Smooth muscle cell (in vitro differentiated cells): ENCODE measurements around the gene AP2A2. TPM values are rescaled to one million over a fixed set of nuclear protein-coding genes. Genes with fewer than 3 reads are reported as not detected.

Source experiments
- DNase-seq: peaks from one replicate; lab custom pipeline; 2025; ENCODE audit not compliant: unreplicated experiment; lab: John Stamatoyannopoulos, UW
- H2AFZ ChIP-seq: fragments of 200-600 bp; sonication (generic); 2 replicates; pipeline ENCODE4 v1.6.0; 2016; ENCODE audit warnings: antibody characterized with exemption, low read depth, mild to moderate bottlenecking
- H3F3A ChIP-seq: fragments of 200-600 bp; sonication (generic); 2 replicates; pipeline ENCODE4 v1.6.0; 2017; ENCODE audit warnings: antibody characterized with exemption, low read depth
- H3K27ac ChIP-seq: fragments of 200-600 bp; sonication (generic); 2 replicates; pipeline ENCODE4 v1.5.1; 2016; ENCODE audit warnings: low read depth, mild to moderate bottlenecking
- H3K27me3 ChIP-seq: fragments of 200-600 bp; sonication (generic); 2 replicates; pipeline ENCODE4 v1.6.1; 2016; ENCODE audit warnings: low read depth, mild to moderate bottlenecking
- H3K36me3 ChIP-seq: fragments of 200-600 bp; sonication (generic); 2 replicates; pipeline ENCODE4 v1.5.1; 2016; ENCODE audit warnings: low read depth
- H3K4me1 ChIP-seq: fragments of 200-600 bp; sonication (generic); 2 replicates; pipeline ENCODE4 v1.5.1; 2016; ENCODE audit warnings: low read depth
- H3K4me2 ChIP-seq: fragments of 200-600 bp; sonication (generic); 2 replicates; pipeline ENCODE4 v1.6.0; 2016; ENCODE audit warnings: mild to moderate bottlenecking
- H3K4me3 ChIP-seq: fragments of 200-600 bp; sonication (generic); 2 replicates; pipeline ENCODE4 v1.5.1; 2016; ENCODE audit warnings: mild to moderate bottlenecking
- H3K79me2 ChIP-seq: fragments of 200-600 bp; sonication (generic); 2 replicates; pipeline ENCODE4 v1.6.0; 2016; ENCODE audit warnings: low read depth, mild to moderate bottlenecking
- H3K9ac ChIP-seq: fragments of 200-600 bp; sonication (generic); 2 replicates; pipeline ENCODE4 v1.6.0; 2016; ENCODE audit warnings: low read depth
- H3K9me3 ChIP-seq: fragments of 200-600 bp; sonication (generic); replicated peaks from 2 replicates; pipeline ENCODE4 v1.5.1; 2016; ENCODE audit warnings: low read depth
- H4K20me1 ChIP-seq: fragments of 200-600 bp; sonication (generic); 2 replicates; pipeline ENCODE4 v1.6.0; 2016; ENCODE audit warnings: low read depth
- CTCF ChIP-seq: fragments of 200-600 bp; sonication (generic); IDR thresholded peaks from 2 replicates; pipeline ENCODE4 v1.5.1; 2017; ENCODE audit warnings: borderline replicate concordance, mild to moderate bottlenecking, antibody characterized with exemption; ENCODE audit not compliant: insufficient read depth, poor library complexity, severe bottlenecking
- WGBS: methylation state at CpG from one replicate; pipeline ENCODE4 v1.1.7; 2016; ENCODE audit warnings: low lambda C conversion rate; 5-methylcytosine and 5-hydroxymethylcytosine counted together
- polyA plus RNA-seq: library from polyadenylated mRNA; unstranded; fragments of >200 nt; fragmentation: Nextera tagmentation; extraction: Ambion mirVana; gene quantifications from 2 replicates; pipeline ENCODE4 v1.2.1, GENCODE V29; 2016
- total RNA-seq: library from RNA; depleted of rRNA; stranded (reverse); fragments of >200 nt; gene quantifications from 2 replicates; pipeline ENCODE4 v1.2.3, GENCODE V29; 2014

Gene AP2A2
- total and polyA plus RNA-seq, 2 experiments from 2014 or later = 25.1 to 35.8 TPM

- Histone ChIP-seq H3K36me3 (no peaks in the 10 kb centered on the region), H3K27me3 (no peaks in the 10 kb centered on the region), H4K20me1 (peaks cover 3% of the 10 kb centered on the region), H2AFZ (no peak overlapping the region), H3K27ac (no peak overlapping the region), H3K4me3 (no peak overlapping the region), H3K9me3 (no peaks in the 10 kb centered on the region), H3K9ac (no peak overlapping the region), H3F3A (no peaks in the 10 kb centered on the region), H3K4me2 (no peak overlapping the region), H3K4me1 (no peaks in the 10 kb centered on the region), H3K79me2 (no peaks in the 10 kb centered on the region)
- no peak for DNase-seq
- TF ChIP-seq CTCF = no peak
- 91% methylated on average over 12 of the region's 12 CpGs for WGBS
Observed at GRCh38 chr11:894575-895201, 31.0 kb upstream of the AP2A2 start.

- Histone ChIP-seq H3K4me3 (no peak overlapping the region), H4K20me1 (peaks cover 3% of the 10 kb centered on the region), H2AFZ (no peak overlapping the region), H3K9ac (no peak overlapping the region), H3K4me2 (no peak overlapping the region), H3K27ac (no peak overlapping the region), H3K79me2 (no peaks in the 10 kb centered on the region), H3K4me1 (no peaks in the 10 kb centered on the region), H3K9me3 (no peaks in the 10 kb centered on the region), H3F3A (no peaks in the 10 kb centered on the region), H3K27me3 (no peaks in the 10 kb centered on the region), H3K36me3 (no peaks in the 10 kb centered on the region)
- 94% methylated on average over 19 of the region's 26 CpGs for WGBS
- no peak for TF ChIP-seq CTCF
- no peak for DNase-seq
Observed at GRCh38 chr11:895331-896110, 30.1 kb upstream of the AP2A2 start.

- Histone ChIP-seq H3K27me3 (no peaks in the 10 kb centered on the region), H3K9ac (no peak overlapping the region), H3F3A (no peaks in the 10 kb centered on the region), H3K9me3 (no peaks in the 10 kb centered on the region), H3K4me2 (no peak overlapping the region), H3K27ac (no peak overlapping the region), H2AFZ (no peak overlapping the region), H4K20me1 (no peaks in the 10 kb centered on the region), H3K4me1 (no peaks in the 10 kb centered on the region), H3K79me2 (no peaks in the 10 kb centered on the region), H3K4me3 (no peak overlapping the region), H3K36me3 (no peaks in the 10 kb centered on the region)
- WGBS = 96% methylated on average over 14 of the region's 17 CpGs
- TF ChIP-seq CTCF = no peak
- DNase-seq = no peak
Observed at GRCh38 chr11:897253-898142, 28.2 kb upstream of the AP2A2 start.
